ENCODE measurements around the gene TXNDC12.

- TF ChIP-seq CTCF (IDR thresholded peaks at IDR 0.05) (no peak), POLR2A (IDR thresholded peaks at IDR 0.05) (no peak)
Measured at GRCh38 chr1:51990478-51990965, 64.5 kb downstream of the TXNDC12 start, which contains the start of gene RAB3B.

All from uterus (tissue), 2 donors.